C1 segment of cervical spinal cord (tissue), 14 donors: ENCODE measurements around the gene PPP1R10.
"Not testable (repeated sequence)": the region's sequence is repeated elsewhere in the genome, so short reads cannot be mapped to it uniquely, and the experiment has no call there.

Source experiments
- DNase-seq, 14 donors: peaks; one replicate each; lab custom pipeline; 2025; lab: John Stamatoyannopoulos, UW

The PPP1R10 gene

GRCh38 chr6:30616811-30617564, at the start of gene PPP1R10:
TSS of gene PPP1R10 (minus strand) at chr6:30617243. CDS start at chr6:30609944, 7,299 bp downstream.
- DNase-seq: peak; percentile 89 to 100 (median 98)

- not testable (repeated sequence) for DNase-seq
Observed at GRCh38 chr6:30666300-30666699, 49.3 kb upstream of the PPP1R10 start.

GRCh38 chr6:30664994-30665767, 48.1 kb upstream of the PPP1R10 start:
- DNase-seq: no peak

GRCh38 chr6:30657922-30658321, 40.9 kb upstream of the PPP1R10 start:
- DNase-seq: not testable (repeated sequence)

DNA sequence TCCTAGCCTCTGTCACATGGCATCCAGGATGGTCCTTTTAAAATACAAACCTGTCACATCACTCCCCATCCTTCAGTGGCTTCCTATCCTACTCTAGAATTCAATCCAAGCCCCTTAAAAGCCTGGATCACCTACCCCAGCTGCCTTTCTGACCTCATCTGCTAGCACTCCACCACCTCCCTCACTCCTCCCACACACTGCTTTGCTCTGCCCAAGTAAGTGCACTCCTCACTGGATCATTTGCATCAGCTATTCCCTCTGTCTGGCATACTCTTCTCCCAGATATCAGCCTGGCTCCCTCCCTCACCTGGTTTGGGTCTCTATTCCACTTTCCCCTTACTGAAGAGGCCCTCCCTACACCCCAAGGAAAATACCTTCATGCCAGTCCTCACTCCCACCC, 40.4 kb upstream of the PPP1R10 start:
- no peak for DNase-seq

DNA sequence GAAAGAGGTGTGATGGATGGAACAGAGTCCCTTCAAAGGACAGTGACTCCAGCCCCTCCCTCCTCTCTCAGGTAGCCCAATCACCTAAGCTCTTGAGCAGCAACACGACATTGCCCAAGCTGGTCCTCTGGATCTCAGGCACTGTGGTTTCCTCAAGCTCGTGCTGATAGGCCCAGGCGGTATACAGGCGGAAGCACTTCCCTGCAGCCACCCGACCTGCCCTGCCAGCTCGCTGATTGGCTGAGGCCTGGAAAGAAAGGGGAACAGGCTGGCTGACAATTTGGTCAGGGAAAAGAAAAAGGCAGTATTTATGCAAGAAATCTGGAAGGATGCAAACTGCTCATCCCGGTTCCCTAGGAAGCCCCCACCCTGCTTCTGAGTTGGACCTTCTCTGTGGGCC, 39.5 kb upstream of the PPP1R10 start:
- peak in 2 of 14 donors; percentile 4 to 5 for DNase-seq

DNA sequence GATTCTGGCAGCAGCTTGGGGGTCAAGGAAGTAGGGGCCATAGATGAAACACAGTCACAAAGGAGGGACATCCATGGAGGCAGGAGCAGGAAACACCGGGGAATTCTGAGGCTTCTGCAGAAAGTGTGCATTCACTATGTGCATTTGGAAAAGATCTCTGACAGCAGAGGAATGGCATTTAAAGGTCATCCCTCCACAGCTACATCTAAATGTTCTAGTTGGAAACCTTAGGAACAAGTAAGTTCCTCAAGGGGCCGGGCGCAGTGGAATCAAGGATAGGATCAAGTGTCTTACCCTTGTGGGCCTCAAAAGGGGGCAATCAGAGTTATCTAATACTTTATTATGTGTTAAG, 38.7 kb upstream of the PPP1R10 start:
- DNase-seq: no peak

- no peak for DNase-seq
Observed at GRCh38 chr6:30654798-30655742, 38.0 kb upstream of the PPP1R10 start.

DNA sequence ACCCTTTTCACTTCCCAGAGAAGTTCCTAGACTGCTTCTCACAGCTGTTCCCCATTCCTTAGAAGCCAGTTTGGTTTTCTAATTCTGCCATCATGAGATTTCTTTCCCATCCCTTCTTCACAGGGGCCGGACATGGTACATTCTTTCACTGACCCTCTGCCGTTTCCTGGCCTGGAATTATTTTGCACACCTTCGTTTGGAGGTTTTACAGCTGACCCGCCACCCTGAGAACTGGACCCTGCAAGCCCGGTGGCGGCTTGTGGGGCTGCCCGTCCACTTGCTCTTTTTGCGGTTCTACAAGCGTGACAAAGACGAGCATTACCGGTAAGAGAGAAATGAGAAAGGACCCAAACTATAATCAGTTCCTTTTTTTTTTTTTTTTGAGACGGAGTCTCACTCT, 34.1 kb upstream of the PPP1R10 start:
- DNase-seq: no peak

DNA sequence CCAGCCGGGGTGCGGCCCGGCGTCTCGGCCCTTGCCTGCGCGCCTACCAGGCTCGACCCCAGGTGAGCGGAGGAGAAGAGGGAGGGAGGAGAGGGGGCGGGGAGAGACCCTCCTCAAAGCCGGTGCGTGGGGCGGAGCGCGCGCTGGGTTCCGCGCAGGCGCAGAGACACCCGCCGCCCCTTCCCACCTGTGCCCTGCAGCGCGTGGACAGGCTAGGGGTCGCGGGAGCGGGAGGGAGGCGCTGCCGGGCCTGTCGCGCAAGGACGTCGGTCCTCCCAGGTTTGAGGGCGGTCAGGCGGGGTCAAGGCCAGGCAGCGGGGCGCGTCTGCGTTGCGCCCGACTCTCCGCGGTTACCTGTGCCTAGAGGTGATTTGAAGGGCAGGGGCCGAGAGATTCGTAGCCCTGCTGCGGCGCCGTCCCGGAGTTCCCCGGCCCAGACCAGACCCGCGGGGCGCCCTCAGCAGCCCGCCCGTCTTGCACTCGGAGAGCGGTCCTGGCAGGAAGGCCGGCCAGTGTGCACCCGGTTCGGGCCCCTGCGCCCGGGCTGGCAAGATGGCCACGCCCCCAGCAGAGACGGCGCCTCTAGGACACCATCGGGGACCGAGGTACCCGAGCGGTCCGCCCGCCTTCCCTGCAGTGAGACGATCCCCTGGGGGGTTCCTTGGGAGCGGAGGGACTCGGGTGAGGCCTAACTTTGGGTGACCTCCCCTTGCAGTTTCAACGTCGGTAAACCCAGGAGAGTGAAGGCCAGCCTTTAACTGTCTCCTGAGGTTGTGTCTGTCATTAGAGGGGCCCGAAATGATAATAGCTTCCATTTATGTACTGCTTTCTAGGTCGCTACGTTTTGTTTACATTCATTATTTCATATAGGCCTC, 30.4 kb upstream of the PPP1R10 start:
- peak in 13 of 14 donors; percentile 12 to 91 (median 67) for DNase-seq

DNA sequence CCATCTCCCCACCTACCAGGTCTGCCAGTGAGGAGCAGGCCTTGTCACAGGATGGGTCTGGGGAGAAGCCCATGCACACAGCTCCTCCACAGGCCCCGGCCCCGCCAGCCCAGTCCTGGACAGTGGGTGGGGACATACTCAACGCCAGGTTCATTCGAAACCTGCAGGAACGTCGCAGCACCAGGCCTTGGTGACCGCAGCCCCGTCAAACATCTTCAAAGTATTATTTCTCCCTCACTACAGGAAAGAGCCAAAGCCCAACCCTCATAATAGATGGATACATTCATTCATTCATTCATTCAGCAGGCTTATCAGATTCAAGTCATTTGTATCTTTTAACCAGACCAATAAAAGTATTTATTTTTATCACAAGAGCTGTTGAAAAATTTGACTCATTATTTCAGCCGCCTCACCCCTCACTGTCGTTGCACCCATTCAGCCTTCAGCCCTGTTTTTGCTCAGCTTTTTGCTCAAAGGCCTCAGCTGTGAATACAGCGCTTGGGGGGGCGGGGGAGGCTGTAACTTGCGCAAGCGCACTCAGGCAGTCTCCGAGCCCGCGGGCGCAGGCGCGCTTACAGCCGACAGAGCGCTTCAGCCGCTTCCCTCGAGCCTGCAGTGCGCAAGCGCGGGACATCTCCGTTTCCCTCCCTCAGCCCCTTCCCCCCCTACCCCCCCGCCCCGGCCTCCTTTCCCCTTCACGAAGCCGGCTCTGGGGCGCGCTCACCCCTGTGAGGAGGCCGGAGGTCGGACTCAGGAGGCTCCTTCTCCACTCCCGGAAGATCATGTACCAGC, 29.6 kb upstream of the PPP1R10 start, which contains the start of gene C6orf136:
Gene C6orf136 (plus strand): TSS at position 684 of the 792 bp plus-strand sequence. CDS start 99 bp downstream, at position 783.
- peak; percentile 39 to 95 (median 86) for DNase-seq

DNA sequence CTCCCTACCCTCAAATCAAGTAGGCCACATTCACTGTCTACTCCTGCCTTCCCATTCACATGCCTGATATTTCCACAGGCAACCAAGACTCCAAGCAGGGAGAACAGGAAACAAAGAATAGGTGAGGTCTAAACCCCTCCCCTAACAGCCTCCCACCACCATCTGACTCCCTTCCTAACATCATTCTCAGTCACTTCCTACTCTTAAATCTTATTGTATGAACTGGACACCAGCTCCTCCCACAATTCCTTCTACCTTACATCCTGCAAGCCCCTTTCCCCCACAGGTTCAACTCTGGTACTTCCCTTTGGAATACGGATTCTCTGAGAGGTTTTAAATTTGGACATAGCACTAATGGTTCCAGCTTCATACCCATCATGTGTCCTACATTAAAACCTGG, 28.9 kb upstream of the PPP1R10 start:
- DNase-seq: no peak

GRCh38 chr6:30644769-30645168, 27.7 kb upstream of the PPP1R10 start:
- no peak for DNase-seq

GRCh38 chr6:30643656-30644055, 26.6 kb upstream of the PPP1R10 start:
- no peak for DNase-seq

DNA sequence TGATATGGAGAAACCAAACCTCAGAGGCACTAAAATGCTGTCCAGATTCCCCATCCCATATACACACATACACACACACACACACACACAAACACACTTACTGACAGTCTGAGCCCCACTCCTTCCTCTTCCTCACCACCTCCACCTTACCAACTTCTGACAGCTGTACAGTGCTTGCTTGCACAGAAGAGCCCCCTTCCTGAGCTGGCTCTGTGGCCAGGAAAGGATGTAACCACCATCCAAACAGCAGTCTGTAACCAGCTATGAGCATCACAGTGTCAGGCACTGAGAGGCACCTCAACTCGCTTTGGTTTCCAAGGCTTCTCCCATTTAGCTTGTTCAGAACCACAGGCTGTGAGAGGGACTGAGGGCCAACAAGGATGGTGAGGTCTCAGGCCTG, 24.0 kb upstream of the PPP1R10 start:
- DNase-seq: no peak

- no peak for DNase-seq
Observed at GRCh38 chr6:30640481-30640880, 23.4 kb upstream of the PPP1R10 start.

- no peak for DNase-seq
Observed at GRCh38 chr6:30635834-30636233, 18.8 kb upstream of the PPP1R10 start.

- DNase-seq: peak; percentile 26 to 93 (median 78)
Observed at GRCh38 chr6:30626484-30627366, 9.7 kb upstream of the PPP1R10 start, which contains the start of gene ATAT1. TSS of gene ATAT1 (plus strand) at chr6:30626874.

GRCh38 chr6:30625511-30625910, 8.5 kb upstream of the PPP1R10 start:
- DNase-seq: no peak
